Left ventricle myocardium inferior (tissue), 1 donor: ENCODE measurements around the gene CANT1. TPM values are rescaled to one million over a fixed set of nuclear protein-coding genes. Genes with fewer than 3 reads are reported as not detected.

Source experiments
- DNase-seq: peaks from one replicate; pipeline ENCODE4 v3.0.0-alpha.2; 2020
- H3K27ac ChIP-seq: fragments of 200-600 bp; replicated peaks from 2 replicates; pipeline ENCODE4 v1.8.0; 2021
- H3K27me3 ChIP-seq: fragments of 200-600 bp; 2 replicates; pipeline ENCODE4 v1.8.0; 2021; ENCODE audit warnings: low read depth
- H3K36me3 ChIP-seq: fragments of 200-600 bp; 2 replicates; pipeline ENCODE4 v1.8.0; 2021
- H3K4me1 ChIP-seq: fragments of 200-600 bp; 2 replicates; pipeline ENCODE4 v1.8.0; 2021
- H3K4me3 ChIP-seq: fragments of 200-600 bp; 2 replicates; pipeline ENCODE4 v1.8.0; 2021; ENCODE audit warnings: mild to moderate bottlenecking, moderate library complexity
- H3K9me3 ChIP-seq: fragments of 200-600 bp; replicated peaks from 2 replicates; pipeline ENCODE4 v1.8.0; 2021
- intact Hi-C: fragments of 100-400 bp; cut with micrococcal nuclease; formaldehyde crosslinking; loops from one replicate; pipeline ENCODE4 v1.11.0; 2022
- total RNA-seq: library from RNA; stranded (reverse); fragmentation: NEBNext Ultra II Directional; extraction: Animal tissue kit (Norgen Biotek cat#: 25700); gene quantifications from one replicate; pipeline ENCODE4 v1.2.1, GENCODE V29; 2021
- TF ChIP-seq, protein P1 (sequence below): fragments of 200-600 bp; IDR thresholded peaks from 2 replicates; pipeline ENCODE4 v1.8.0; 2021; ENCODE audit warnings: antibody characterized with exemption, mild to moderate bottlenecking, borderline replicate concordance
- donor health status: DM: no; HTN: yes; CAD: no; lungs with severe emphysema.

The CANT1 gene
- total RNA-seq, 1 donor from 2014 or later: 24.2 TPM

GRCh38 chr17:79048826-79049755 lies 39.5 kb upstream of the CANT1 start:
- Histone ChIP-seq H3K9me3 (peaks cover 9% of the 10 kb centered on the region), H3K4me3 (no peak overlapping the region), H3K36me3 (peaks cover 32% of the 10 kb centered on the region), H3K27ac (peak overlapping the region; percentile 91), H3K27me3 (no peaks in the 10 kb centered on the region), H3K4me1 (peaks cover 63% of the 10 kb centered on the region)
- TF ChIP-seq, protein P1, sequence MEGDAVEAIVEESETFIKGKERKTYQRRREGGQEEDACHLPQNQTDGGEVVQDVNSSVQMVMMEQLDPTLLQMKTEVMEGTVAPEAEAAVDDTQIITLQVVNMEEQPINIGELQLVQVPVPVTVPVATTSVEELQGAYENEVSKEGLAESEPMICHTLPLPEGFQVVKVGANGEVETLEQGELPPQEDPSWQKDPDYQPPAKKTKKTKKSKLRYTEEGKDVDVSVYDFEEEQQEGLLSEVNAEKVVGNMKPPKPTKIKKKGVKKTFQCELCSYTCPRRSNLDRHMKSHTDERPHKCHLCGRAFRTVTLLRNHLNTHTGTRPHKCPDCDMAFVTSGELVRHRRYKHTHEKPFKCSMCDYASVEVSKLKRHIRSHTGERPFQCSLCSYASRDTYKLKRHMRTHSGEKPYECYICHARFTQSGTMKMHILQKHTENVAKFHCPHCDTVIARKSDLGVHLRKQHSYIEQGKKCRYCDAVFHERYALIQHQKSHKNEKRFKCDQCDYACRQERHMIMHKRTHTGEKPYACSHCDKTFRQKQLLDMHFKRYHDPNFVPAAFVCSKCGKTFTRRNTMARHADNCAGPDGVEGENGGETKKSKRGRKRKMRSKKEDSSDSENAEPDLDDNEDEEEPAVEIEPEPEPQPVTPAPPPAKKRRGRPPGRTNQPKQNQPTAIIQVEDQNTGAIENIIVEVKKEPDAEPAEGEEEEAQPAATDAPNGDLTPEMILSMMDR: no peak
- no peak for DNase-seq
- intact Hi-C loops: no loop called here

DNA sequence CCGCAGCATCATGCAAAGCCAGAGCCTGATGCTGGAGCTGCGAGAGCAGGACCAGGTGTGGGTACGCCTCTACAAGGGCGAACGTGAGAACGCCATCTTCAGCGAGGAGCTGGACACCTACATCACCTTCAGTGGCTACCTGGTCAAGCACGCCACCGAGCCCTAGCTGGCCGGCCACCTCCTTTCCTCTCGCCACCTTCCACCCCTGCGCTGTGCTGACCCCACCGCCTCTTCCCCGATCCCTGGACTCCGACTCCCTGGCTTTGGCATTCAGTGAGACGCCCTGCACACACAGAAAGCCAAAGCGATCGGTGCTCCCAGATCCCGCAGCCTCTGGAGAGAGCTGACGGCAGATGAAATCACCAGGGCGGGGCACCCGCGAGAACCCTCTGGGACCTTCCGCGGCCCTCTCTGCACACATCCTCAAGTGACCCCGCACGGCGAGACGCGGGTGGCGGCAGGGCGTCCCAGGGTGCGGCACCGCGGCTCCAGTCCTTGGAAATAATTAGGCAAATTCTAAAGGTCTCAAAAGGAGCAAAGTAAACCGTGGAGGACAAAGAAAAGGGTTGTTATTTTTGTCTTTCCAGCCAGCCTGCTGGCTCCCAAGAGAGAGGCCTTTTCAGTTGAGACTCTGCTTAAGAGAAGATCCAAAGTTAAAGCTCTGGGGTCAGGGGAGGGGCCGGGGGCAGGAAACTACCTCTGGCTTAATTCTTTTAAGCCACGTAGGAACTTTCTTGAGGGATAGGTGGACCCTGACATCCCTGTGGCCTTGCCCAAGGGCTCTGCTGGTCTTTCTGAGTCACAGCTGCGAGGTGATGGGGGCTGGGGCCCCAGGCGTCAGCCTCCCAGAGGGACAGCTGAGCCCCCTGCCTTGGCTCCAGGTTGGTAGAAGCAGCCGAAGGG lies 38.6 kb upstream of the CANT1 start:
- peak overlapping the region; percentile 46 for H3K4me3 ChIP-seq
- TF ChIP-seq, protein P1: no peak
- peak overlapping the region; percentile 91 for H3K27ac ChIP-seq
- peak; percentile 55 for DNase-seq
- intact Hi-C loops: no loop called here
- H3K27me3 ChIP-seq: no peaks in the 10 kb centered on the region
- H3K36me3 ChIP-seq: peaks cover 32% of the 10 kb centered on the region
- peaks cover 56% of the 10 kb centered on the region for H3K4me1 ChIP-seq
- no peaks in the 10 kb centered on the region for H3K9me3 ChIP-seq

GRCh38 chr17:79047291-79047920 lies 37.8 kb upstream of the CANT1 start:
- Histone ChIP-seq H3K27me3 (no peaks in the 10 kb centered on the region), H3K4me1 (peaks cover 56% of the 10 kb centered on the region), H3K36me3 (peaks cover 32% of the 10 kb centered on the region), H3K9me3 (no peaks in the 10 kb centered on the region), H3K4me3 (peak overlapping the region; percentile 46), H3K27ac (peak overlapping the region; percentile 91)
- DNase-seq: no peak
- intact Hi-C loops: no loop called here
- TF ChIP-seq, protein P1: no peak

- Histone ChIP-seq H3K4me3 (peak overlapping the region; percentile 46), H3K4me1 (peaks cover 60% of the 10 kb centered on the region), H3K9me3 (no peaks in the 10 kb centered on the region), H3K27ac (peak overlapping the region; percentile 91), H3K36me3 (peaks cover 32% of the 10 kb centered on the region), H3K27me3 (no peaks in the 10 kb centered on the region)
- intact Hi-C loops: no loop called here
- peak; percentile 73 for DNase-seq
- TF ChIP-seq, protein P1: no peak
These were observed 37.3 kb upstream of the CANT1 start for GRCh38 chr17:79046916-79047280.

GRCh38 chr17:79046197-79046915 lies 36.8 kb upstream of the CANT1 start:
- peak; percentile 74 for DNase-seq
- no peaks in the 10 kb centered on the region for H3K27me3 ChIP-seq
- intact Hi-C loops: no loop called here
- H3K9me3 ChIP-seq: no peaks in the 10 kb centered on the region
- peaks cover 32% of the 10 kb centered on the region for H3K36me3 ChIP-seq
- H3K4me3 ChIP-seq: peak overlapping the region; percentile 46
- TF ChIP-seq, protein P1: peak; percentile 3
- peak overlapping the region; percentile 91 for H3K27ac ChIP-seq
- peaks cover 60% of the 10 kb centered on the region for H3K4me1 ChIP-seq
